Stimulated activated CD8-positive, alpha-beta memory T cell treated with anti-CD3 and anti-CD28 coated beads, Interleukin-4, amount 100 ng/mL, for 48 hours (primary cell): Measurements from ENCODE around the gene ZBTB49.
"Not testable (repeated sequence)": the region's sequence is repeated elsewhere in the genome, so short reads cannot be mapped to it uniquely, and the experiment has no call there.

Experiments
- DNase-seq: peaks from one replicate; pipeline ENCODE4 v3.0.0-alpha.2; 2020

ZBTB49 gene

GRCh38 chr4:4289941-4290850 lies at the start of gene ZBTB49, which contains the start of gene LYAR:
TSS of gene ZBTB49 (plus strand) at chr4:4290251. CDS start at chr4:4299946, 9,695 bp downstream.
TSS of gene LYAR (minus strand) at chr4:4290154. CDS start at chr4:4283742, 6,412 bp downstream.
- DNase-seq, result peak; percentile 99

GRCh38 chr4:4245172-4245571 lies 44.9 kb upstream of the ZBTB49 start:
- no peak for DNase-seq

GRCh38 chr4:4247696-4248028 lies 42.4 kb upstream of the ZBTB49 start:
- no peak for DNase-seq

GRCh38 chr4:4248029-4248884 lies 41.8 kb upstream of the ZBTB49 start, which contains the start of gene TMEM128:
TSS of gene TMEM128 (minus strand) at chr4:4248223. CDS start at chr4:4248202, 21 bp downstream.
- peak; percentile 94 for DNase-seq

GRCh38 chr4:4248885-4249203 lies 41.2 kb upstream of the ZBTB49 start:
- DNase-seq, result no peak

- not testable (repeated sequence) for DNase-seq
Observed at GRCh38 chr4:4249342-4249741, 40.7 kb upstream of the ZBTB49 start.

- DNase-seq, result no peak
Observed at GRCh38 chr4:4249866-4250265, 40.2 kb upstream of the ZBTB49 start.

GRCh38 chr4:4254199-4254598 lies 35.9 kb upstream of the ZBTB49 start:
- no peak for DNase-seq

GRCh38 chr4:4254666-4255065 lies 35.4 kb upstream of the ZBTB49 start:
- no peak for DNase-seq

GRCh38 chr4:4256799-4257198 lies 33.3 kb upstream of the ZBTB49 start:
- no peak for DNase-seq

GRCh38 chr4:4257705-4258104 lies 32.3 kb upstream of the ZBTB49 start:
- DNase-seq, result not testable (repeated sequence)

- no peak for DNase-seq
Observed at GRCh38 chr4:4259484-4260100, 30.5 kb upstream of the ZBTB49 start.

GRCh38 chr4:4260185-4260751 lies 29.8 kb upstream of the ZBTB49 start:
- no peak for DNase-seq

- no peak for DNase-seq
Observed at GRCh38 chr4:4267981-4268380, 22.1 kb upstream of the ZBTB49 start.

GRCh38 chr4:4268776-4269175 lies 21.3 kb upstream of the ZBTB49 start:
- no peak for DNase-seq

- no peak for DNase-seq
Observed at GRCh38 chr4:4269331-4269731, 20.7 kb upstream of the ZBTB49 start.

- no peak for DNase-seq
Observed at GRCh38 chr4:4269856-4270255, 20.2 kb upstream of the ZBTB49 start.

- DNase-seq, result no peak
Observed at GRCh38 chr4:4270529-4270928, 19.5 kb upstream of the ZBTB49 start.

- no peak for DNase-seq
Observed at GRCh38 chr4:4271912-4272311, 18.1 kb upstream of the ZBTB49 start.

- DNase-seq, result no peak
Observed at GRCh38 chr4:4274226-4274625, 15.8 kb upstream of the ZBTB49 start.

GRCh38 chr4:4277531-4277930 lies 12.5 kb upstream of the ZBTB49 start:
- no peak for DNase-seq

- no peak for DNase-seq
Observed at GRCh38 chr4:4281787-4282186, 8.3 kb upstream of the ZBTB49 start.
